Activated CD8-positive, alpha-beta memory T cell treated with anti-CD3 and anti-CD28 coated beads, Interleukin-2, amount 50 U/mL, for 24 hours (primary cell): ENCODE data around the gene ZFPM1.

ENCODE experiments used
- DNase-seq: peaks from one replicate; pipeline ENCODE4 v3.0.0-alpha.2; 2020; ENCODE audit errors: extremely low read depth

The ZFPM1 gene

GRCh38 chr16:88417684-88418476 lies 35.2 kb upstream of the ZFPM1 start:
- no peak for DNase-seq

GRCh38 chr16:88418869-88419268 lies 34.2 kb upstream of the ZFPM1 start:
- no peak for DNase-seq

GRCh38 chr16:88419790-88420189 lies 33.3 kb upstream of the ZFPM1 start:
- DNase-seq: no peak

GRCh38 chr16:88420496-88420895 lies 32.6 kb upstream of the ZFPM1 start:
- DNase-seq: no peak

- no peak for DNase-seq
These were observed 31.8 kb upstream of the ZFPM1 start for GRCh38 chr16:88421301-88421700.

GRCh38 chr16:88421871-88422433 lies 31.1 kb upstream of the ZFPM1 start:
- no peak for DNase-seq

- no peak for DNase-seq
These were observed 30.2 kb upstream of the ZFPM1 start for GRCh38 chr16:88422733-88423447.

GRCh38 chr16:88423448-88423850 lies 29.6 kb upstream of the ZFPM1 start:
- no peak for DNase-seq

- DNase-seq: no peak
These were observed 28.4 kb upstream of the ZFPM1 start for GRCh38 chr16:88424587-88425235.

GRCh38 chr16:88426018-88426417 lies 27.1 kb upstream of the ZFPM1 start:
- DNase-seq: no peak

GRCh38 chr16:88427376-88427775 lies 25.7 kb upstream of the ZFPM1 start:
- DNase-seq: no peak

GRCh38 chr16:88428156-88428555 lies 24.9 kb upstream of the ZFPM1 start:
- DNase-seq: no peak

GRCh38 chr16:88428616-88429386 lies 24.3 kb upstream of the ZFPM1 start:
- DNase-seq: no peak

GRCh38 chr16:88429387-88430184 lies 23.5 kb upstream of the ZFPM1 start:
- no peak for DNase-seq

- no peak for DNase-seq
These were observed 22.9 kb upstream of the ZFPM1 start for GRCh38 chr16:88430185-88430523.

GRCh38 chr16:88430524-88431446 lies 22.3 kb upstream of the ZFPM1 start:
- no peak for DNase-seq

GRCh38 chr16:88431651-88432050 lies 21.4 kb upstream of the ZFPM1 start:
- DNase-seq: no peak

- DNase-seq: no peak
These were observed 20.9 kb upstream of the ZFPM1 start for GRCh38 chr16:88432174-88432573.

- no peak for DNase-seq
These were observed 20.3 kb upstream of the ZFPM1 start for GRCh38 chr16:88432753-88433152.
